PFSK-1 (cell line): ENCODE measurements around the gene RARA.

ENCODE experiments used
- FOXP2 ChIP-seq: optimal IDR thresholded peaks from 2 replicates; pipeline ENCODE3; 2011; ENCODE audit warnings: borderline replicate concordance, control low read depth, inconsistent platforms; ENCODE audit not compliant: insufficient read depth; ENCODE audit errors: extremely low read length, extremely low read depth
- POLR2AphosphoS5 ChIP-seq: IDR thresholded peaks from 2 replicates; pipeline ENCODE4 v1.6.1; 2012; ENCODE audit warnings: low read depth, mild to moderate bottlenecking, control low read depth, low read length, moderate library complexity
- REST ChIP-seq, 2 experiments: IDR thresholded peaks; 2 replicates each; pipeline versions ENCODE4 v1.6.1 to v1.8.0; 2011 to 2012; ENCODE audit warnings: low read depth in 2 of 2, low read length in 2 of 2, control low read depth in 1 of 2, inconsistent platforms in 1 of 2, mild to moderate bottlenecking in 1 of 2, moderate library complexity in 1 of 2; ENCODE audit not compliant: insufficient read depth in 1 of 2
- SIN3A ChIP-seq: IDR thresholded peaks from 2 replicates; pipeline ENCODE4 v1.6.1; 2012; ENCODE audit warnings: mild to moderate bottlenecking, low read length, moderate library complexity, borderline replicate concordance; ENCODE audit not compliant: insufficient read depth
- TAF1 ChIP-seq: IDR thresholded peaks from 2 replicates; pipeline ENCODE4 v1.6.1; 2012; ENCODE audit warnings: low read length, control low read depth, borderline replicate concordance; ENCODE audit not compliant: insufficient read depth

RARA gene

GRCh38 chr17:40366861-40367518 is 58.0 kb downstream of the RARA start:
- no peak for TF ChIP-seq FOXP2
- no peak for TF ChIP-seq REST (IDR thresholded peaks at IDR 0.05; ENCODE audit: insufficient read depth in 1 of 2, low read depth in 2 of 2, low read length in 2 of 2)
- no peak for TF ChIP-seq SIN3A
- TF ChIP-seq TAF1 = no peak
- no peak for TF ChIP-seq POLR2AphosphoS5

GRCh38 chr17:40369923-40370322 is 60.9 kb downstream of the RARA start:
- TF ChIP-seq POLR2AphosphoS5 (no peak), TAF1 (no peak), SIN3A (no peak), REST (IDR thresholded peaks at IDR 0.05; ENCODE audit: insufficient read depth in 1 of 2, low read depth in 2 of 2, low read length in 2 of 2) (no peak), FOXP2 (no peak)

GRCh38 chr17:40371261-40371929 is 62.4 kb downstream of the RARA start:
- no peak for TF ChIP-seq FOXP2

GRCh38 chr17:40372031-40372430 is 63.1 kb downstream of the RARA start:
- no peak for TF ChIP-seq FOXP2
- no peak for TF ChIP-seq REST (IDR thresholded peaks at IDR 0.05; ENCODE audit: insufficient read depth in 1 of 2, low read depth in 2 of 2, low read length in 2 of 2)
- no peak for TF ChIP-seq POLR2AphosphoS5
- no peak for TF ChIP-seq TAF1
- no peak for TF ChIP-seq SIN3A

GRCh38 chr17:40373324-40373723 is 64.3 kb downstream of the RARA start:
- TF ChIP-seq POLR2AphosphoS5 = no peak
- TF ChIP-seq SIN3A = no peak
- no peak for TF ChIP-seq FOXP2
- no peak for TF ChIP-seq REST (IDR thresholded peaks at IDR 0.05; ENCODE audit: insufficient read depth in 1 of 2, low read depth in 2 of 2, low read length in 2 of 2)
- TF ChIP-seq TAF1 = no peak
